Endothelial cell of hepatic sinusoid (primary cell): Measurements from ENCODE around the gene EEF1AKMT3.

Experiments used
- in situ Hi-C: cut with HindIII; loops from 2 replicates; pipeline ENCODE4 v1.10.0; 2017; ENCODE audit warnings: low sequenced_read_pairs

Gene EEF1AKMT3

DNA sequence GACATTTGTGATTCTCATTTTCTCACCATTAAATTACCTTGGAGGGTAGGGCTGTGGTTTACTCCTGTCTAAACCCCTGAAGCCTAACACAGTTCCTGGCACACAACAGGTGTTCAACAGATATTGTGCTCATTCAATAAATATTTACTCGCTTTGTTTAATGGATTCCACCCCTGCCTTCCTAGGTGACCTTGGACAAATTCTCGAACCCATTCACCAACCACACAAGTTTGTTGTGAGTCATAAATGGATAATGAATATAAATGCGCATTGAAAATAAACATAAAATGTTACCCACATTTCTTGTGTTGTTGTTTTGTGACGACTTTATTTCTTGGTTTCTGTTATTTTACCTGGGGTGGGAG, 9.8 kb downstream of the EEF1AKMT3 start:
- in situ Hi-C loops, result no loop called here

DNA sequence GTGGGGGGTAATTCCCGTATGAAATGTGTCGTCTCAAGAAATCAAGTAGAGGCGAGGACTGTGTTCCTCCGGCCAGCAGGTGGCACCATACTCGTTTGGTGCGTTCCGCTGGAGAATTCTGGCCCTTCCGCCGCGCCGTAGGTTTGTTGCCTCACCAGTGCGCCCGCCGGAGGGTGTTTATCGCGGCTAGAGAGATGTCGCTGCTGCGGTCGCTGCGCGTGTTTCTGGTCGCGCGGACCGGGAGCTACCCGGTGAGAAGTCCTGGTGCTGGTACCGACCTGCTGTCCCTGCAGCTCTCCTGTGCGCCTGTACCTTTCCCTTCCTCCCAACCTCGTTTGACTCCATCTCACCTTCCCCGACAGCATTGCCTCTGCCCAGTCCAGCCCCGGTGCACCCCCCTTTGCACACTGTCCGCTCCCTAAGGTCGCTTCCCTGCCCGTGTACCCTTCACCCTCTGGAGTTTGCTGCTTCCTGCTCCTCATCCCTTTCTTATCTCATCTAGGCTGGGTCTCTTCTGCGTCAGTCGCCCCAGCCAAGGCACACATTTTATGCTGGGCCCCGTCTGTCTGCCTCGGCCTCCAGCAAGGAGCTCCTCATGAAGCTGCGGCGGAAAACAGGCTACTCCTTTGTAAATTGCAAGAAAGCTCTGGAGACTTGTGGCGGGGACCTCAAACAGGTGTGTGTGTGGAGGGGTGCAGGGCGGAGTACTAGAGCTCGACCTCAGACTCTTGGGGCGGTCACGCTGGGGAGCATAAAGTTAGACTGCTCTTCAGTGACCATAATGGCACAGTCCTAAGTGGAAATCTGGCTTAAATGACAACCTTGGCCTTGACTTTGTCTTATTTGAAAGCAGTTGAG, 10.4 kb downstream of the EEF1AKMT3 start, which contains the start of gene TSFM:
TSS of gene TSFM (plus strand) at position 180 of the 858 bp plus-strand sequence. CDS start at position 195, 15 bp downstream.
- in situ Hi-C loops, result no loop called here

GRCh38 chr12:57783466-57783801, 11.0 kb downstream of the EEF1AKMT3 start:
- in situ Hi-C loops, result no loop called here

DNA sequence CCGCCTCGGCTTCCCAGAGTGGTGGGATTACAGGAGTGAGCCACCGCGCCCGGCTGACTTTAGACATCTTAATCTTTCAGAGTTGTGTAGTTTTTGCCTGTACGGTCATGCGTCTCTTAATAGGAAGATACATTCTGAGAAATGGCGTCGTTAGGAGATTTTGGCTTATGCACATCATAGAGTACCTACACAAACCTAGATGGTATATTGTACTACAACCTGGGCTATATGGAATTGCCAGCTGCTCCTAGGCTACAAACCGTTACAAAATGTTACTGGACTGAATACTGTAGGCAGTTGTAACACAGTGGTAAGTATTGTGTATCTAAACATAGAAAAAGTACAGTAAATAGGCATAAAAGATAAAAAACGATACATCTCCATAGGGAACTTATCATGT, 11.4 kb downstream of the EEF1AKMT3 start:
- in situ Hi-C loops, result no loop called here

- in situ Hi-C loops, result no loop called here
These were observed 21.5 kb downstream of the EEF1AKMT3 start for GRCh38 chr12:57793920-57794319.

DNA sequence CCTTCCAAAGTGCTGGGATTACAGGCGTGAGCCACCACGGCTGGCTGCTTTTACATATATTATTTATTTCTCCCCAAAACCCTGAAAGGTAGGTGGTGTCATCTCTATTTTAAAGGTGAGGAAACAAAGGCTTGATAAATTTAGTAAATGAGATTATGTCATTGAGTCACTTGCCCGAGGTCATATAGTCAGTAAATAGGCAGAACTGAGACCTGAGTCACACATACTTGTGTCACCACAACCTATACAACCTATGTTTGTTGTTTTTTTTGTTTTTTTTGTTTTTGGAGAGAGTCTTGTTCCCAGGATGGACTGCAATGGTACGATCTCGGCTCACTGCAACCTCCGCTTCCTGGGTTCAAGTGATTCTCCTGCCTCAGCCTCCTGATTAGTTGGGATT, 22.9 kb downstream of the EEF1AKMT3 start:
- in situ Hi-C loops, result no loop called here

GRCh38 chr12:57796996-57797395, 24.6 kb downstream of the EEF1AKMT3 start:
- in situ Hi-C loops, result no loop called here

GRCh38 chr12:57797933-57798332, 25.5 kb downstream of the EEF1AKMT3 start:
- in situ Hi-C loops, result no loop called here

DNA sequence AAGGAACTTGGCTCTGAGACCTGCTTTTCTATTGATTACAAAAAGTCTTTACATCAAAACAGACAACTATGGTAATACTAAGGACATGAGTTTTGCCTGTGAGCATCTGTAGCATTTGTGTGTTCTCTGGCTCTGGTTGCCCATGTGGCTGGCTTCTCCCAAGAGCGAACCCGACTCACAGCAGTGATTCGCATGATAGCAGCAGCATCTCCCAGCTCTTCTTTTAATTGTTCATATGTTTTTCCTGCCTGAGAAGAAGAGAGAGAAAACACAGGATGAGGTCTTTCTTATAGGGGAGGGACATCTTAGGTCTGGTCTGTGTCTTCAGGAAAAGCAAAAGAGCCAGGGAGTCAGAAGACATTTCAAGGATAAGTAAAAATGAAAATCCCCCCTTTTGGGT, 28.6 kb downstream of the EEF1AKMT3 start:
- in situ Hi-C loops, result no loop called here

DNA sequence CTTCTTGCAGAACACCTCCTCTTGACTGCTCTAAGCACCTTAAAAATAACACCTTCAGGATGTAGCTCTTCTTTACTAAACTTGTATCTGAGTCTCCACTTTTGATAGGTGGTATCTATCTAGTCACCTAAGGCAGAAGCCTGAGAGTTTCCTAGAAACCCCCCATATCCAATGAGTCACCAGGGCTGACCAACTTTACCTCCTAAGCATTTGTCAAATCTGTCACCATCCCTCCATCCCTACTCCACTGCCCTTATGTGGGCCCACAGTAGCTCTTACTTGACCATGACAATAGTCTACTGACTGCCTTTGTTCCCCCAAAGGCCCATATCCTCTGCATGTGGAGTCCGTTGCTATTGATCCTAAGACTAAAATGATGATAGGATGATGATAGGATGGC, 30.2 kb downstream of the EEF1AKMT3 start:
- in situ Hi-C loops, result no loop called here

DNA sequence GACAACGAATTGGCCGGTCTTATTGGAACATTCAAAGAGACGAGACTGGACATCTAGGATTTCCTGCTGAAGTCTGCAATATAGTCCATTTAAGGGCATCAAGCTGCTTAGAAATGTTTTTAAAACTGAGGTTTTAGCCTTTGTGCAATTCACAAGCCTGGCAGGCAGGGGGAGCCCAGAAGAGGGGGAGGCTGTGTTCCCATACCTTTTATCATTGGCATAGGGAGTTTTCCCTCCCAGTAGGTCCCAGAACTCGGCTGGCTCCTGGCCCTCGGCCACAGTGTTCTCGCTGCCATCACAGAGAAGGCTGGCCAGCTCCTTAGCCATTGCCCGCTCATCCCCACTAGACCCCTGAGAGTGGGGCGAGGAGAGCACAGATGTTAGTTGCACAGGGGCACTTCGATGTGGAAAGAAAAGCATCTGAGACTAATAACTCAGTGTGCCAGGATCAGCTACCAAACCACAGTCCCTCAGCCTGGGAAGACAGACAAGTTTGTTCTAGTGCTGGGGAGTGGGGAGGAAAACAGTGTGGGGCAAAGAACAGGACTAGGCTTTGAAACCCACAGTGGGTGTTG, 31.0 kb downstream of the EEF1AKMT3 start:
- in situ Hi-C loops, result no loop called here

DNA sequence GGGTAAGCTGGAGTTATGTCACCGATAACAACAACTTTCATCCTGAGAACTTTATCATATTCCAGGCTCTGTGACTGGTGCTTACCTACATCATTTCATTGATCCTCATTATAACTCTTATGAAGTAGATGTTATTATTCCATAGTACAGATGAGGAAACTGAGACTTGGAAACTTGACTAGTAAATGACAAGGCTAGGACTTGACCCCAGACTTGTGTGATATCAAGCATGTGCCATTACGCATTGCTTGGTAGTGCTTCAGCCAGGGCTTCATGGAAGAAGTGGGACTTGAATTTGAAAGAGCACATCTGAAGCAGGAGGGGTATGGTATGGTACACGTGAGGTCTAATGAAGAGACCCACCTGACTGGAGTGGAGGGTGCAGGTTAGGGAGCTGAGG, 34.3 kb downstream of the EEF1AKMT3 start:
- in situ Hi-C loops, result no loop called here

GRCh38 chr12:57807285-57807684, 34.9 kb downstream of the EEF1AKMT3 start:
- in situ Hi-C loops, result no loop called here

- in situ Hi-C loops, result no loop called here
These were observed 35.9 kb downstream of the EEF1AKMT3 start for GRCh38 chr12:57808351-57808750.

GRCh38 chr12:57809425-57809824, 37.0 kb downstream of the EEF1AKMT3 start:
- in situ Hi-C loops, result no loop called here

DNA sequence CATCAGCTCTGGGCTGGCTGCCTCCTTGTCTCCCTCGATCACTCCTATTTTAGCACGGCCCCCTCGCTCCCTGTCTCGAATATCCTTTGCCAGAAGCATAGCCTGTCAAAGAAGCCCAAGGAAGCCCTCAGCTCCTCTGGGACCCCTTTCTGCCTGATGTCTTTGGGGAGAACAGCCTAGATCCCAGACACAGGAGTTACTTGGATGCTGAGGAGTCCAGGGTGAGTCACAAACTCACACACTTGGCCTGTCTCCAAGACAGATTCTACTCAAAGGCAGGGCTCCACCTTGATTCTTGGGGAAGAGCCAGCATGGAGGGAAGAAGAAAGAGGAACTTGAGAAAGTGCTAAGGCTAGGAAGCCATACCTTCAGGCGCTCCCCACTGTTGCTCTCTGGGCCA, 38.0 kb downstream of the EEF1AKMT3 start:
- in situ Hi-C loops, result no loop called here

DNA sequence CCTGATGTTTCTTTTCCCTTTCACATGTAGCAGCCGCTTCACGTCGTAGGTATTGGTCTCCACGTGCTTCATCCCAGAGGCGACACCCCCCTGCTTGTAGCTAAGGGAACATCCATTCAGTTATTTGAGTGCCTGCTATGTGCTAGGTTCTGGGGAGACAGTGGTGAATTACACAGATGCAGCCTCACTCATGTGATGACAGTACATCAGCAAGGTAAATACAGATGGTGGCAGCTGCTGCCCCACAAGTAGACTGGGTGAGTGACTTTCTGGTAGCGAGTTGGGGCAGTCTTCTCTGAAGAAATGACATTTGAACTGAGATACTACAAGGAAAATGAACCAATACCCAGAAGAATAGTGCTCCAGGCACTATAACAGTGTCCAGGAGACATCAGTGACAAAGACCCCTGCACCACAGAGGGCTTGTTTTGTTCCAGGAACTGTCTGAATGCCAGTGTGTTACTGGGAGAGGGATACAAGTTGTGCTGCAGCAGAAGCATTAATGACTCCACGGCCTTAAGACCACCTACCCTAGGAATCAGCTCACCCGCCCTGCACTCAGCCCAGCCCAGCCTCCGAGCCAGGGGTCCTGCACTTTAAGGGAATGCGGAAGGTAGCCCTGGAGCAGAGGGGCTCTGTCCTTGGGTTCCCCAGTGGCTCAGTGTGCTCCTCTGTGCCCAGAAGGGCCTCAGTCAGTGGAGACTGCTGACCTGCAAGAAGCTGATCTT, 38.8 kb downstream of the EEF1AKMT3 start:
- in situ Hi-C loops, result no loop called here

DNA sequence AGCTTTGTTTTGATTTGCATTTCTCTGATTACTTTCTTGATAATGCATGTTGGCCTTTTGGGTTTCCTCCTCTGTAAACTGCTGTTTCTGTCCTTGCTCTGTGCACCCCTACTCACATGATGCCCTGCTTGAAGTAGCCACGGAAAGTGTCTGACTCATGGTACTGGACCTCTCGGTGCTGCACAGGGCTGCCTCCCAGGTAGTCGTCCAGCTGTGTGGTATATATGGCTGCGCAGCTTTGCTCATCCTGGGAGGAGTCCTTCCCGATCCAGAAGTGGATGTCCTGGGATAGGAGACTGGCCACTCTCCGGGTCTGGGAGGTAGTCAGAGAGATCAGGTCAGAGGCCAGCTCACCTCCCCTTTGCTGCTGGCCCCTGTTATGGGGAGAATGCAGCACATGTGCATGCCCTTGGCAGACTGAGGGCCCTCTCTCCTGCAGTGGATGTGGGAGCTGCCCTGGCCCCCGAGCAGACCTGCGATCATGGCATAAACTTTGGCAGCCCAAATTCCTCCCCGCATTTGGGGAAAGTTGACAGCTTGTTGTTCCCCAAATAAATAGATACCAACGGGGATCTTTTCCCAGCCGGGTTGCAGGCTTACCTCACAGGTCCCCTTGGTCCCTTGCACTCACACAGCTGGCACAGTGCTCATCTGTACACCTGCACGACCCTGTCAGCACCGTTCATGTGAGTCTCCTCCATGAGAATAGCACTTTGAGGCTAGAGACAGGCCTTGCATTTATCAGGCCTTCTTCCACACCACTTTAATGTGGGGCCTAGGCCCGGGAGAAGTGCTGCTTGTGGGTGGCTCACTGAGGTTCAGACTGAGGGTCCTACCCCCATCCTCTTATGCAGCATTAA, 40.9 kb downstream of the EEF1AKMT3 start:
- in situ Hi-C loops, result no loop called here

- in situ Hi-C loops, result no loop called here
These were observed 41.8 kb downstream of the EEF1AKMT3 start for GRCh38 chr12:57813971-57814772.
